ENCODE data around the gene SH3YL1. TPM values are rescaled to one million over a fixed set of nuclear protein-coding genes. Genes with fewer than 3 reads are reported as not detected.

SH3YL1 gene
- total and polyA plus RNA-seq, 2 experiments from 2014 or later = 35.6 to 45.8 TPM

DNA sequence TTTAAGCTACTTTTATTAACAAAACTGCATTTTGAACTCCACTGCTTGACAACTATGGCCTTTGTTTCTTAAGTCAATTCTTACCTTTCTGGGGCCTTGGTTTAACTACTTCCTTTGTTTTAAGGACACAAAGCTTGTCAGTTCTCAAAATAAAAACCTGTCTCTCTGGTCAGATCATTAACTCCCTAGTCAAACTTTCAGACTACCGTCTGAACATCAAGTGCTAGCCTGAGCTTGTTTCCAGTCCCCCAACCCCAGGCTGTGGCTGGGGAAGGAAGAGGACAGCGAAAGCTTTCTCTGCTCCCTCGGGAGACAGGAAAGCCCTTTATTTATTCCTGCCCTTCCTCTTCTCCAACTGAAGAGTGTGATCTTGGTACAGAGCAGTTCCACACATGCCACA lies 1.7 kb downstream of the SH3YL1 start:
- H3K27ac ChIP-seq (ENCODE audit: low read depth) = no peak overlapping the region
- H3K4me2 ChIP-seq = 0 out of 2 replicates have a peak overlapping the region, but pooled peaks have one; percentile 95
- Mint-ChIP-seq H3K36me3 (ENCODE audit: low read depth) (peaks cover 32% of the 10 kb centered on the region), H3K4me3 (peak overlapping the region; percentile 84; the same call in 2 of the 3 replicates), H3K27me3 (ENCODE audit: insufficient read depth, low read depth, poor library complexity) (peaks cover 24% of the 10 kb centered on the region), H3K9me3 (peaks cover 23% of the 10 kb centered on the region), H3K4me1 (peaks cover 22% of the 10 kb centered on the region), H3K27ac (no peak overlapping the region)
- H3K27me3 ChIP-seq (ENCODE audit: insufficient read depth) = peaks cover 12% of the 10 kb centered on the region
- H3K4me1 ChIP-seq (ENCODE audit: insufficient read depth) = peaks cover 27% of the 10 kb centered on the region
- peaks cover 25% of the 10 kb centered on the region for H4K20me1 ChIP-seq (replicated peaks; ENCODE audit: insufficient read depth)
- no peaks in the 10 kb centered on the region for H3F3A ChIP-seq (replicated peaks; ENCODE audit: low read depth)
- H3K9me2 ChIP-seq (ENCODE audit: insufficient read depth) = no peaks in the 10 kb centered on the region
- H3K4me3 ChIP-seq = peak overlapping the region; percentile 80; the same call in 1 of the 2 replicates
- peaks cover 76% of the 10 kb centered on the region for H3K79me2 ChIP-seq (replicated peaks; ENCODE audit: insufficient read depth)
- no peak for TF ChIP-seq POLR2AphosphoS5 (IDR thresholded peaks at IDR 0.05; ENCODE audit: low read depth)
- no peak for TF ChIP-seq ETS1 (IDR thresholded peaks at IDR 0.05)
- no peak for TF ChIP-seq ZNF114 (CRISPR knock-in tag; IDR thresholded peaks at IDR 0.05)
- no peak for TF ChIP-seq NANOG (IDR thresholded peaks at IDR 0.05; ENCODE audit: borderline replicate concordance)
- no peak for TF ChIP-seq CREB1 (CRISPR knock-in tag; IDR thresholded peaks at IDR 0.05; ENCODE audit: low read depth)
- TF ChIP-seq ZNF462 (CRISPR knock-in tag; IDR thresholded peaks at IDR 0.05) = no peak
- TF ChIP-seq JUNB (IDR thresholded peaks at IDR 0.05; ENCODE audit: unreplicated experiment) = no peak
- TF ChIP-seq EZH2phosphoT487 (IDR thresholded peaks at IDR 0.05; ENCODE audit: unreplicated experiment) = no peak
- TF ChIP-seq ZNF331 (CRISPR knock-in tag; IDR thresholded peaks at IDR 0.05; ENCODE audit: low read depth) = no peak
- TF ChIP-seq EZH2 (IDR thresholded peaks at IDR 0.05; ENCODE audit: low read depth, unreplicated experiment) = no peak
- no peak for TF ChIP-seq REST (IDR thresholded peaks at IDR 0.05; ENCODE audit: unreplicated experiment)
- TF ChIP-seq, protein P1, sequence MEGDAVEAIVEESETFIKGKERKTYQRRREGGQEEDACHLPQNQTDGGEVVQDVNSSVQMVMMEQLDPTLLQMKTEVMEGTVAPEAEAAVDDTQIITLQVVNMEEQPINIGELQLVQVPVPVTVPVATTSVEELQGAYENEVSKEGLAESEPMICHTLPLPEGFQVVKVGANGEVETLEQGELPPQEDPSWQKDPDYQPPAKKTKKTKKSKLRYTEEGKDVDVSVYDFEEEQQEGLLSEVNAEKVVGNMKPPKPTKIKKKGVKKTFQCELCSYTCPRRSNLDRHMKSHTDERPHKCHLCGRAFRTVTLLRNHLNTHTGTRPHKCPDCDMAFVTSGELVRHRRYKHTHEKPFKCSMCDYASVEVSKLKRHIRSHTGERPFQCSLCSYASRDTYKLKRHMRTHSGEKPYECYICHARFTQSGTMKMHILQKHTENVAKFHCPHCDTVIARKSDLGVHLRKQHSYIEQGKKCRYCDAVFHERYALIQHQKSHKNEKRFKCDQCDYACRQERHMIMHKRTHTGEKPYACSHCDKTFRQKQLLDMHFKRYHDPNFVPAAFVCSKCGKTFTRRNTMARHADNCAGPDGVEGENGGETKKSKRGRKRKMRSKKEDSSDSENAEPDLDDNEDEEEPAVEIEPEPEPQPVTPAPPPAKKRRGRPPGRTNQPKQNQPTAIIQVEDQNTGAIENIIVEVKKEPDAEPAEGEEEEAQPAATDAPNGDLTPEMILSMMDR (conservative IDR thresholded peaks at IDR 0.05; ENCODE audit: low read depth in 2 of 2) = no peak
- TF ChIP-seq STAT1 (IDR thresholded peaks at IDR 0.05; ENCODE audit: unreplicated experiment) = no peak
- DNase-seq (ENCODE audit: low spot score) (no peak), ATAC-seq (no peak)
- H2AFZ ChIP-seq = no peak overlapping the region
- H3K36me3 ChIP-seq (ENCODE audit: insufficient read depth) = peaks cover 11% of the 10 kb centered on the region
